Measurements from ENCODE around the gene TAF8. TPM values are rescaled to one million over a fixed set of nuclear protein-coding genes. Genes with fewer than 3 reads are reported as not detected.

Gene TAF8
- total and polyA plus RNA-seq, 10 of the 15 experiments (the other 5 are each of a cell fraction or from before 2014, with no cell fraction given) = 11.7 to 30.9 (median 19.9) TPM

- TF ChIP-seq SREBF1 (IDR thresholded peaks at IDR 0.05; ENCODE audit: low read length) (no peak), MEF2A (IDR thresholded peaks at IDR 0.05; ENCODE audit: insufficient read depth, low read depth, low read length) (no peak), GATAD2B (conservative IDR thresholded peaks at IDR 0.05; ENCODE audit: low read depth) (peak; percentile 79; the same call in 1 of the 2 replicates), IRF4 (IDR thresholded peaks at IDR 0.05; ENCODE audit: low read depth, low read length) (peak; percentile 87), CHD2 (IDR thresholded peaks at IDR 0.05; ENCODE audit: borderline replicate concordance, low read depth, low read length) (peak; percentile 69; the same call in 1 of the 2 replicates), SMAD5 (IDR thresholded peaks at IDR 0.05; ENCODE audit: low read depth) (no peak), PAX5 (IDR thresholded peaks at IDR 0.05; ENCODE audit: borderline replicate concordance, low read depth, low read length) (peak; percentile 56; the same call in 1 of the 2 replicates), RB1 (IDR thresholded peaks at IDR 0.05; ENCODE audit: borderline replicate concordance) (peak; percentile 43; the same call in 1 of the 2 replicates), RCOR1 (conservative IDR thresholded peaks at IDR 0.05; ENCODE audit: low read depth, low read length) (peak; percentile 81; the same call in 1 of the 2 replicates), SREBF2 (IDR thresholded peaks at IDR 0.05; ENCODE audit: low read length) (no peak)
Measured at GRCh38 chr6:42025066-42025844, 25.1 kb upstream of the TAF8 start (continued).

DNA sequence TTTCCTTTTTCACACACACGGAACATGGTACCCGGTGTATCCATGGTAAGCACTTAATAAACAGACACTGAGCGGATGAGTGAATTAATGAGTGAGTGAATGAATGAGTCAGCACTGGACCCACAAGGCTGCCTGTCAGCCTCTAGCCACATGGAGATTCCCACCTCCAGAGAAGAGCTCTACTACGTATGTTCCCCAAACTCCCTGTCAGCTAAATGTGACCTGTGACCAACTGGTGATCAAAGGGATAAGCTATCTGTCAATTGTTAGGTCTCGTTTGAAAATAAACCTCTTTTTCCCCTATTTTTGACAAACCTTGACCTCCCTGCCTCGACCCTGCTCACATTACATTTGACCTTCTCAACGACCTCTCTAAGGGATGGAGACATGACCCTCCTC, 24.5 kb upstream of the TAF8 start:
- TF ChIP-seq SPI1 (IDR thresholded peaks at IDR 0.05; ENCODE audit: borderline replicate concordance, insufficient read depth, low read depth, low read length) (no peak), ZNF24 (IDR thresholded peaks at IDR 0.05) (peak; percentile 94)
- TF ChIP-seq, protein P1, sequence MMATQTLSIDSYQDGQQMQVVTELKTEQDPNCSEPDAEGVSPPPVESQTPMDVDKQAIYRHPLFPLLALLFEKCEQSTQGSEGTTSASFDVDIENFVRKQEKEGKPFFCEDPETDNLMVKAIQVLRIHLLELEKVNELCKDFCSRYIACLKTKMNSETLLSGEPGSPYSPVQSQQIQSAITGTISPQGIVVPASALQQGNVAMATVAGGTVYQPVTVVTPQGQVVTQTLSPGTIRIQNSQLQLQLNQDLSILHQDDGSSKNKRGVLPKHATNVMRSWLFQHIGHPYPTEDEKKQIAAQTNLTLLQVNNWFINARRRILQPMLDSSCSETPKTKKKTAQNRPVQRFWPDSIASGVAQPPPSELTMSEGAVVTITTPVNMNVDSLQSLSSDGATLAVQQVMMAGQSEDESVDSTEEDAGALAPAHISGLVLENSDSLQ (IDR thresholded peaks at IDR 0.05) = peak; percentile 24
- H2AFZ ChIP-seq (ENCODE audit: control insufficient read depth, low read depth, low read length) = peak overlapping the region; percentile 58
- FAIRE-seq (no peak), ATAC-seq (no peak), DNase-seq (ENCODE audit: low read depth, low spot score) (no peak)
- H3K9me3 ChIP-seq (replicated peaks; ENCODE audit: control insufficient read depth, insufficient read depth, low read length) = no peaks in the 10 kb centered on the region; the same call in 2 of the 3 replicates
- H3K79me2 ChIP-seq (ENCODE audit: control insufficient read depth, insufficient read depth, low read length) = no peaks in the 10 kb centered on the region; the same call in 1 of the 2 replicates
- ChIA-PET POLR2A (interaction anchor here (0.7 to 2.2 kb wide), 5 partner anchors 9 to 92 kb away, joined by 3 to 9 read pairs (median 4); partner anchors contain the start of gene TAF8), SMC1A (ENCODE audit: uncharacterized antibody, unreplicated experiment) (interaction anchor here (0.9 to 2.6 kb wide), 6 partner anchors 14 to 178 kb away, joined by 3 to 11 read pairs (median 6); no protein-coding TSS in a partner anchor), RAD21 (ENCODE audit: unreplicated experiment) (interaction anchor here (0.6 to 2.0 kb wide), 8 partner anchors 15 to 297 kb away, joined by 3 to 15 read pairs (median 3); partner anchors contain the start of gene CCND3), CTCF (interaction anchor here (0.8 to 2.7 kb wide), 11 partner anchors 14 to 224 kb away, joined by 3 to 12 read pairs (median 4); partner anchors contain the start of genes BYSL and MED20)
- no peaks in the 10 kb centered on the region for H3K27me3 ChIP-seq (replicated peaks in 1 of 2; ENCODE audit: control insufficient read depth in 2 of 2, insufficient read depth in 2 of 2, low read length in 1 of 2)
- intact Hi-C loops (cut with micrococcal nuclease; ENCODE audit: unreplicated experiment) = loop anchor here (5.0 kb wide), 1 partner anchor 84 kb away; the partner anchor contains the start of gene CCND3
- H3K4me1 ChIP-seq (ENCODE audit: control insufficient read depth, insufficient read depth, low read length) = peaks cover 65% of the 10 kb centered on the region
- no peak overlapping the region for H3K4me3 ChIP-seq
- in situ Hi-C loops (cut with MboI) = no loop called here
- H3K4me2 ChIP-seq (ENCODE audit: control insufficient read depth, insufficient read depth) = peak overlapping the region; percentile 92; the same call in 1 of the 2 replicates
- 31% methylated on average over 7 of the region's 7 CpGs for WGBS (ENCODE audit: insufficient coverage, insufficient replicate concordance, low lambda C conversion rate, missing lambda C conversion rate)
- H3K36me3 ChIP-seq (ENCODE audit: control insufficient read depth in 2 of 2, insufficient read depth in 2 of 2, low read length in 1 of 2) = no peaks in the 10 kb centered on the region
- no peaks in the 10 kb centered on the region for H4K20me1 ChIP-seq (ENCODE audit: control insufficient read depth, insufficient read depth)
- H3K27ac ChIP-seq (ENCODE audit: control insufficient read depth, insufficient read depth) = peak overlapping the region; percentile 77
- no TSS peak for BruUV-seq (replicated peaks)
- 0 out of 2 replicates have a peak overlapping the region, but pooled peaks have one; percentile 41 for H3K9ac ChIP-seq (ENCODE audit: control insufficient read depth, insufficient read depth, low read length)

Data from GM12878 (cell line).